ENCODE data around the gene NTRK2. TPM values are rescaled to one million over a fixed set of nuclear protein-coding genes. Genes with fewer than 3 reads are reported as not detected.

Gene NTRK2
- polyA plus RNA-seq, 1 donor (not counting 4 experiments of a cell fraction or from before 2014, with no cell fraction given) = 0.08 TPM

GRCh38 chr9:84679571-84679970 is 10.0 kb downstream of the NTRK2 start:
- Histone ChIP-seq H3K4me3 (ENCODE audit: control insufficient read depth in 2 of 3, extremely low read depth in 1 of 3, insufficient read depth in 2 of 3, low read depth in 1 of 3, low read length in 3 of 3) (no peak overlapping the region), H3K79me2 (ENCODE audit: control insufficient read depth, insufficient read depth, low read length) (no peaks in the 10 kb centered on the region), H3K36me3 (ENCODE audit: control insufficient read depth in 2 of 2, extremely low read depth in 1 of 2, insufficient read depth in 2 of 2, low read length in 2 of 2) (no peaks in the 10 kb centered on the region), H3K9me3 (ENCODE audit: control insufficient read depth, low read depth, low read length) (no peaks in the 10 kb centered on the region), H3K4me2 (ENCODE audit: control insufficient read depth, extremely low read depth, insufficient read depth, low read depth, low read length) (no peak overlapping the region), H4K20me1 (ENCODE audit: control insufficient read depth, extremely low read depth, insufficient read depth, low read length) (no peaks in the 10 kb centered on the region), H2AFZ (ENCODE audit: control insufficient read depth, low read length) (no peak overlapping the region), H3K9me1 (ENCODE audit: control insufficient read depth, extremely low read depth, insufficient read depth, low read length) (no peaks in the 10 kb centered on the region), H3K9ac (ENCODE audit: control insufficient read depth, extremely low read depth, insufficient read depth, low read length) (no peak overlapping the region), H3K4me1 (ENCODE audit: control insufficient read depth, extremely low read depth, insufficient read depth, low read length) (no peaks in the 10 kb centered on the region), H3K27ac (ENCODE audit: control insufficient read depth, insufficient read depth, low read length) (no peak overlapping the region), H3K27me3 (ENCODE audit: control insufficient read depth, extremely low read depth, insufficient read depth, low read length) (no peaks in the 10 kb centered on the region)
- no peak for DNase-seq (ENCODE audit: low read depth, low spot score)
- TF ChIP-seq, protein P1, sequence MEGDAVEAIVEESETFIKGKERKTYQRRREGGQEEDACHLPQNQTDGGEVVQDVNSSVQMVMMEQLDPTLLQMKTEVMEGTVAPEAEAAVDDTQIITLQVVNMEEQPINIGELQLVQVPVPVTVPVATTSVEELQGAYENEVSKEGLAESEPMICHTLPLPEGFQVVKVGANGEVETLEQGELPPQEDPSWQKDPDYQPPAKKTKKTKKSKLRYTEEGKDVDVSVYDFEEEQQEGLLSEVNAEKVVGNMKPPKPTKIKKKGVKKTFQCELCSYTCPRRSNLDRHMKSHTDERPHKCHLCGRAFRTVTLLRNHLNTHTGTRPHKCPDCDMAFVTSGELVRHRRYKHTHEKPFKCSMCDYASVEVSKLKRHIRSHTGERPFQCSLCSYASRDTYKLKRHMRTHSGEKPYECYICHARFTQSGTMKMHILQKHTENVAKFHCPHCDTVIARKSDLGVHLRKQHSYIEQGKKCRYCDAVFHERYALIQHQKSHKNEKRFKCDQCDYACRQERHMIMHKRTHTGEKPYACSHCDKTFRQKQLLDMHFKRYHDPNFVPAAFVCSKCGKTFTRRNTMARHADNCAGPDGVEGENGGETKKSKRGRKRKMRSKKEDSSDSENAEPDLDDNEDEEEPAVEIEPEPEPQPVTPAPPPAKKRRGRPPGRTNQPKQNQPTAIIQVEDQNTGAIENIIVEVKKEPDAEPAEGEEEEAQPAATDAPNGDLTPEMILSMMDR (optimal IDR thresholded peaks at IDR 0.05 in 1 of 3, IDR thresholded peaks at IDR 0.05 in 1 of 3, conservative IDR thresholded peaks at IDR 0.05 in 1 of 3; ENCODE audit: extremely low read depth in 1 of 3, insufficient read depth in 2 of 3, low read length in 3 of 3) = no peak
- TF ChIP-seq EZH2 (IDR thresholded peaks at IDR 0.05; ENCODE audit: low read length) = no peak
- dilution Hi-C loops (cut with MboI; ENCODE audit: extremely low pct_ligation_motif_present, low sequenced_read_pairs) = no loop called here
- FAIRE-seq = no peak

DNA sequence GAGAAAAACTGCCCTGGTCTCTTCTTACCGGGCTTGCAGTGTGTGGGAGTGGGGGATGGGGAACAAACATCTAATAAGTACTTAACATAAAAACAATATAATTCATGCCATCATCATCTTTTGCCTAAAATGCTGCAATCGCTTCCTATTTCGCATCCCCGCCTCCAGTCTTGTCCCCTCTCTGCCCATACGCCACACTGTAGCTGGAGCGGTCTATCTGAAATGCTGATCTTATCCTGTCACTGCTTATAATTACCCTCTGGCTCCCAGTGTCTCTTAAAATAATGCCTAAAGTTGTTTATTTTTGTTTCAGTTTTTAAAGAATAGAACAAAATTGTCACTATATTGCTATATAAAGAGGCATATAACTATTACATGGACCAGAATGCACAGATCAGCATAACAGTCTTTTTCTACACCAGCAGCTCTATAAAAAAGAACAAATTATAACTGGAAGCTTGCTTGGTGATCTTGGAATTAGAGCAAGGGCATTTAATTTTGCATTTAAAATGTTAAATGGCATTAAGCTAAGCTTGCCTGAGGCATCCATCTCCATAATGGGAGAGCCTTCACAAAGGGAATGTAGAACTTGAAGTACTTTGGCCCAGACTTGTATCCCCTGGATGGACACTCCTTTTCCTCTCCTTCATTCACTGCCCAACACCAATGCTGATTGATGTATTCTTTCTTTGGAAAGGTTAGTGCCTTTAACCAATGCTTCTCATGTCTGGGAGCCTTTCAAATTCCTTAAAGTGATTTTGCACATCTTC is 12.2 kb downstream of the NTRK2 start:
- Histone ChIP-seq H4K20me1 (ENCODE audit: control insufficient read depth, extremely low read depth, insufficient read depth, low read length) (no peaks in the 10 kb centered on the region), H3K79me2 (ENCODE audit: control insufficient read depth, insufficient read depth, low read length) (no peaks in the 10 kb centered on the region), H3K4me1 (ENCODE audit: control insufficient read depth, extremely low read depth, insufficient read depth, low read length) (no peaks in the 10 kb centered on the region), H3K4me3 (ENCODE audit: control insufficient read depth in 2 of 3, extremely low read depth in 1 of 3, insufficient read depth in 2 of 3, low read depth in 1 of 3, low read length in 3 of 3) (no peak overlapping the region), H3K9me3 (ENCODE audit: control insufficient read depth, low read depth, low read length) (no peaks in the 10 kb centered on the region), H3K9ac (ENCODE audit: control insufficient read depth, extremely low read depth, insufficient read depth, low read length) (no peak overlapping the region), H3K4me2 (ENCODE audit: control insufficient read depth, extremely low read depth, insufficient read depth, low read depth, low read length) (no peak overlapping the region), H3K27ac (ENCODE audit: control insufficient read depth, insufficient read depth, low read length) (no peak overlapping the region), H3K27me3 (ENCODE audit: control insufficient read depth, extremely low read depth, insufficient read depth, low read length) (no peaks in the 10 kb centered on the region), H3K9me1 (ENCODE audit: control insufficient read depth, extremely low read depth, insufficient read depth, low read length) (no peaks in the 10 kb centered on the region), H3K36me3 (ENCODE audit: control insufficient read depth in 2 of 2, extremely low read depth in 1 of 2, insufficient read depth in 2 of 2, low read length in 2 of 2) (no peaks in the 10 kb centered on the region), H2AFZ (ENCODE audit: control insufficient read depth, low read length) (no peak overlapping the region)
- dilution Hi-C loops (cut with MboI; ENCODE audit: extremely low pct_ligation_motif_present, low sequenced_read_pairs) = no loop called here
- FAIRE-seq = no peak
- DNase-seq (ENCODE audit: low read depth, low spot score) = no peak
- TF ChIP-seq, protein P1 (optimal IDR thresholded peaks at IDR 0.05 in 1 of 3, IDR thresholded peaks at IDR 0.05 in 1 of 3, conservative IDR thresholded peaks at IDR 0.05 in 1 of 3; ENCODE audit: extremely low read depth in 1 of 3, insufficient read depth in 2 of 3, low read length in 3 of 3) = no peak
- no peak for TF ChIP-seq EZH2 (IDR thresholded peaks at IDR 0.05; ENCODE audit: low read length)
